HFFc6 (cell line): ENCODE data around the gene TAAR8. TPM values are rescaled to one million over a fixed set of nuclear protein-coding genes. Genes with fewer than 3 reads are reported as not detected.
"Not testable (repeated sequence)": the region's sequence is repeated elsewhere in the genome, so short reads cannot be mapped to it uniquely, and the experiment has no call there.

Experiments
- DNase-seq: peaks from one replicate; pipeline ENCODE4 v3.0.0-alpha.2; 2018
- H3K27ac Mint-ChIP-seq: 2 replicates; pipeline ENCODE4 v1.8.0; 2020; ENCODE audit warnings: mild to moderate bottlenecking, mixed read lengths
- H3K27me3 Mint-ChIP-seq: 2 replicates; pipeline ENCODE4 v1.8.0; 2021; ENCODE audit warnings: mild to moderate bottlenecking, moderate library complexity, mixed read lengths; ENCODE audit not compliant: insufficient read depth
- H3K36me3 Mint-ChIP-seq: 2 replicates; pipeline ENCODE4 v1.8.0; 2021; ENCODE audit warnings: low read depth, mixed read lengths
- H3K4me1 Mint-ChIP-seq: 2 replicates; pipeline ENCODE4 v1.8.0; 2020; ENCODE audit warnings: low read depth, mixed read lengths
- H3K4me3 Mint-ChIP-seq: 2 replicates; pipeline ENCODE4 v1.8.0; 2020; ENCODE audit warnings: mild to moderate bottlenecking, moderate library complexity, mixed read lengths
- H3K9me3 Mint-ChIP-seq: 2 replicates; pipeline ENCODE4 v1.8.0; 2020; ENCODE audit warnings: mild to moderate bottlenecking, mixed read lengths
- CTCF ChIP-seq: fragments of 200-600 bp; sonication (generic); IDR thresholded peaks from 2 replicates; pipeline ENCODE4 v1.5.0; 2021; ENCODE audit warnings: antibody characterized with exemption, mild to moderate bottlenecking
- total RNA-seq, 6 experiments: library from RNA; stranded (reverse); fragmentation: NEBNext Ultra II Directional; extraction: Animal tissue kit (Norgen Biotek cat#: 25700); gene quantifications; 2 replicates in 1 of 6; 3 replicates in 5 of 6; pipeline ENCODE4 v1.2.3, GENCODE V29; 2021

Gene TAAR8
- total RNA-seq, 6 experiments from 2014 or later = not detected

GRCh38 chr6:132530293-132530974 is 22.0 kb upstream of the TAAR8 start:
- TF ChIP-seq CTCF = peak; percentile 96
- H3K4me3 Mint-ChIP-seq = no peak overlapping the region; the same call in 1 of the 2 replicates
- no peak overlapping the region for H3K27ac Mint-ChIP-seq
- peak; percentile 42 for DNase-seq
- peaks cover 5% of the 10 kb centered on the region for H3K9me3 Mint-ChIP-seq
- peaks cover 16% of the 10 kb centered on the region for H3K27me3 Mint-ChIP-seq
- H3K4me1 Mint-ChIP-seq = peaks cover 21% of the 10 kb centered on the region
- H3K36me3 Mint-ChIP-seq = peaks cover 7% of the 10 kb centered on the region

- H3K4me1 Mint-ChIP-seq, H3K9me3 Mint-ChIP-seq, H3K4me3 Mint-ChIP-seq, H3K27ac Mint-ChIP-seq, H3K36me3 Mint-ChIP-seq, DNase-seq: not testable (repeated sequence)
- H3K27me3 Mint-ChIP-seq = peaks cover 17% of the 10 kb centered on the region
Measured at GRCh38 chr6:132534546-132534945, 17.9 kb upstream of the TAAR8 start.

- no peak for TF ChIP-seq CTCF
- Mint-ChIP-seq H3K27me3 (peaks cover 17% of the 10 kb centered on the region), H3K27ac (no peak overlapping the region), H3K4me1 (no peaks in the 10 kb centered on the region), H3K36me3 (peaks cover 7% of the 10 kb centered on the region), H3K9me3 (peaks cover 5% of the 10 kb centered on the region), H3K4me3 (no peak overlapping the region)
- no peak for DNase-seq
Measured at GRCh38 chr6:132537145-132537544, 15.3 kb upstream of the TAAR8 start.

- Mint-ChIP-seq H3K4me1 (no peaks in the 10 kb centered on the region), H3K4me3 (no peak within 1 kb of the TSS), H3K27ac (no peak within 1 kb of the TSS), H3K9me3 (peaks cover 5% of the 10 kb centered on the region), H3K27me3 (peaks cover 16% of the 10 kb centered on the region), H3K36me3 (peaks cover 7% of the 10 kb centered on the region)
- no peak for TF ChIP-seq CTCF
- DNase-seq = no peak
Measured at GRCh38 chr6:132537977-132538376, 14.5 kb upstream of the TAAR8 start, which contains the start of gene TAAR9. Gene TAAR9, plus strand, starts transcription at chr6:132538277. Its CDS starts 13 bp downstream, at chr6:132538290.

GRCh38 chr6:132544826-132545225 is 7.6 kb upstream of the TAAR8 start:
- no peak for TF ChIP-seq CTCF
- Mint-ChIP-seq H3K4me3 (no peak overlapping the region), H3K36me3 (no peaks in the 10 kb centered on the region), H3K27ac (no peak overlapping the region), H3K27me3 (peaks cover 17% of the 10 kb centered on the region), H3K9me3 (no peaks in the 10 kb centered on the region), H3K4me1 (no peaks in the 10 kb centered on the region)
- no peak for DNase-seq

- Mint-ChIP-seq H3K9me3 (no peaks in the 10 kb centered on the region), H3K36me3 (no peaks in the 10 kb centered on the region), H3K27me3 (peaks cover 19% of the 10 kb centered on the region), H3K4me3 (no peak overlapping the region), H3K27ac (no peak overlapping the region), H3K4me1 (no peaks in the 10 kb centered on the region)
- no peak for DNase-seq
- no peak for TF ChIP-seq CTCF
Measured at GRCh38 chr6:132548746-132549463, 3.6 kb upstream of the TAAR8 start.
